ENCODE measurements around the gene AARS2. TPM values are rescaled to one million over a fixed set of nuclear protein-coding genes. Genes with fewer than 3 reads are reported as not detected.
A peak's percentile ranks its signal among the peaks of the same experiment; 100 is the strongest.
"Not testable (repeated sequence)": the region's sequence is repeated elsewhere in the genome, so short reads cannot be mapped to it uniquely, and the experiment has no call there.

AARS2 gene
- total RNA-seq, 2 experiments from 2014 or later, result 21.1 to 23.7 TPM

GRCh38 chr6:44321210-44321609 is 8.1 kb upstream of the AARS2 start:
- Mint-ChIP-seq H3K4me3 (no peak overlapping the region), H3K9me3 (ENCODE audit: low read depth) (no peaks in the 10 kb centered on the region), H3K4me1 (no peaks in the 10 kb centered on the region), H3K27me3 (peaks cover 47% of the 10 kb centered on the region), H3K36me3 (no peaks in the 10 kb centered on the region), H3K27ac (no peak overlapping the region)
- DNase-seq, result no peak
- CTCF ChIA-PET, result interaction anchor here (1.3 to 1.6 kb wide), 2 partner anchors 22 to 53 kb away, joined by 3 to 4 read pairs; no protein-coding TSS in a partner anchor
- no peak for ATAC-seq

- CTCF ChIA-PET; ATAC-seq; H3K27ac Mint-ChIP-seq; H3K36me3 Mint-ChIP-seq; DNase-seq; H3K4me1 Mint-ChIP-seq; H3K4me3 Mint-ChIP-seq; H3K9me3 Mint-ChIP-seq (ENCODE audit: low read depth): not testable (repeated sequence)
- peaks cover 33% of the 10 kb centered on the region for H3K27me3 Mint-ChIP-seq
These were observed 4.0 kb upstream of the AARS2 start for GRCh38 chr6:44317136-44317631.

GRCh38 chr6:44316481-44316880 is 3.3 kb upstream of the AARS2 start:
- Mint-ChIP-seq H3K4me3 (no peak overlapping the region), H3K27me3 (peaks cover 32% of the 10 kb centered on the region), H3K36me3 (peaks cover 1% of the 10 kb centered on the region), H3K4me1 (peaks cover 11% of the 10 kb centered on the region), H3K27ac (no peak overlapping the region), H3K9me3 (ENCODE audit: low read depth) (no peaks in the 10 kb centered on the region)
- ATAC-seq (no peak), DNase-seq (no peak)
- CTCF ChIA-PET, result no interaction called here

- CTCF ChIA-PET, result no interaction called here
- Mint-ChIP-seq H3K27me3 (peaks cover 31% of the 10 kb centered on the region), H3K36me3 (peaks cover 1% of the 10 kb centered on the region), H3K27ac (no peak overlapping the region), H3K4me1 (peaks cover 12% of the 10 kb centered on the region), H3K4me3 (no peak overlapping the region), H3K9me3 (ENCODE audit: low read depth) (no peaks in the 10 kb centered on the region)
- ATAC-seq (no peak), DNase-seq (no peak)
These were observed 2.8 kb upstream of the AARS2 start for GRCh38 chr6:44315951-44316350.

- Mint-ChIP-seq H3K27ac (no peak overlapping the region), H3K9me3 (ENCODE audit: low read depth) (no peaks in the 10 kb centered on the region), H3K36me3 (peaks cover 1% of the 10 kb centered on the region), H3K27me3 (peaks cover 27% of the 10 kb centered on the region), H3K4me3 (no peak overlapping the region), H3K4me1 (peaks cover 12% of the 10 kb centered on the region)
- ATAC-seq (no peak), DNase-seq (no peak)
- CTCF ChIA-PET, result no interaction called here
These were observed 2.4 kb upstream of the AARS2 start for GRCh38 chr6:44315516-44315915.

GRCh38 chr6:44314657-44315056 is 1.5 kb upstream of the AARS2 start:
- H3K9me3 Mint-ChIP-seq (ENCODE audit: low read depth); H3K4me3 Mint-ChIP-seq; H3K27ac Mint-ChIP-seq; ATAC-seq; H3K36me3 Mint-ChIP-seq; DNase-seq: not testable (repeated sequence)
- H3K4me1 Mint-ChIP-seq, result peaks cover 13% of the 10 kb centered on the region
- CTCF ChIA-PET, result interaction anchor here (0.8 to 2.8 kb wide), 4 partner anchors 9 to 36 kb away, joined by 3 to 15 read pairs (median 4); no protein-coding TSS in a partner anchor
- H3K27me3 Mint-ChIP-seq, result peaks cover 20% of the 10 kb centered on the region

GRCh38 chr6:44311767-44312166 is 1.4 kb downstream of the AARS2 start:
- Mint-ChIP-seq H3K4me3 (peak overlapping the region; percentile 95), H3K9me3 (ENCODE audit: low read depth) (no peaks in the 10 kb centered on the region), H3K36me3 (peaks cover 11% of the 10 kb centered on the region), H3K27ac (peak overlapping the region; percentile 49), H3K27me3 (no peaks in the 10 kb centered on the region), H3K4me1 (peaks cover 13% of the 10 kb centered on the region)
- DNase-seq (no peak), ATAC-seq (no peak)
- CTCF ChIA-PET, result interaction anchor here (1.0 to 1.7 kb wide), 10 partner anchors 20 to 237 kb away, joined by 4 to 10 read pairs (median 5); partner anchors contain the start of genes HSP90AB1, NFKBIE and SLC35B2

GRCh38 chr6:44311304-44311703 is 1.8 kb downstream of the AARS2 start:
- Mint-ChIP-seq H3K4me1 (peaks cover 13% of the 10 kb centered on the region), H3K36me3 (peaks cover 11% of the 10 kb centered on the region), H3K4me3 (peak overlapping the region; percentile 95), H3K9me3 (ENCODE audit: low read depth) (no peaks in the 10 kb centered on the region), H3K27ac (peak overlapping the region; percentile 49), H3K27me3 (no peaks in the 10 kb centered on the region)
- CTCF ChIA-PET, result interaction anchor here (1.1 to 1.7 kb wide), 2 partner anchors 49 to 74 kb away, joined by 4 to 5 read pairs; no protein-coding TSS in a partner anchor
- DNase-seq (no peak), ATAC-seq (no peak)

- H3K27ac Mint-ChIP-seq, result no peak overlapping the region
- peaks cover 15% of the 10 kb centered on the region for H3K36me3 Mint-ChIP-seq
- no peak for DNase-seq
- ATAC-seq, result no peak
- H3K4me1 Mint-ChIP-seq, result peaks cover 17% of the 10 kb centered on the region
- no peaks in the 10 kb centered on the region for H3K27me3 Mint-ChIP-seq
- no peak overlapping the region for H3K4me3 Mint-ChIP-seq
- CTCF ChIA-PET, result interaction anchor here (1.2 to 1.3 kb wide), 3 partner anchors 17 to 44 kb away, joined by 3 to 7 read pairs (median 4); no protein-coding TSS in a partner anchor
- H3K9me3 Mint-ChIP-seq (ENCODE audit: low read depth), result no peaks in the 10 kb centered on the region
These were observed 2.9 kb downstream of the AARS2 start for GRCh38 chr6:44310241-44310640.

GRCh38 chr6:44309631-44310030 is 3.5 kb downstream of the AARS2 start:
- no peaks in the 10 kb centered on the region for H3K27me3 Mint-ChIP-seq
- peaks cover 15% of the 10 kb centered on the region for H3K36me3 Mint-ChIP-seq
- H3K9me3 Mint-ChIP-seq (ENCODE audit: low read depth), result no peaks in the 10 kb centered on the region
- H3K27ac Mint-ChIP-seq, result peak overlapping the region; percentile 12
- CTCF ChIA-PET, result interaction anchor here (0.9 to 1.4 kb wide), 5 partner anchors 14 to 43 kb away, joined by 3 to 7 read pairs (median 4); no protein-coding TSS in a partner anchor
- peaks cover 18% of the 10 kb centered on the region for H3K4me1 Mint-ChIP-seq
- H3K4me3 Mint-ChIP-seq, result no peak overlapping the region
- no peak for ATAC-seq
- DNase-seq, result no peak

- ATAC-seq (no peak), DNase-seq (no peak)
- no peaks in the 10 kb centered on the region for H3K9me3 Mint-ChIP-seq (ENCODE audit: low read depth)
- no peaks in the 10 kb centered on the region for H3K27me3 Mint-ChIP-seq
- CTCF ChIA-PET, result interaction anchor here (0.9 to 1.4 kb wide), 5 partner anchors 13 to 42 kb away, joined by 3 to 7 read pairs (median 4); no protein-coding TSS in a partner anchor
- H3K4me1 Mint-ChIP-seq, result peaks cover 18% of the 10 kb centered on the region
- no peak overlapping the region for H3K4me3 Mint-ChIP-seq
- H3K36me3 Mint-ChIP-seq, result peaks cover 15% of the 10 kb centered on the region
- H3K27ac Mint-ChIP-seq, result peak overlapping the region; percentile 28
These were observed 4.1 kb downstream of the AARS2 start for GRCh38 chr6:44309092-44309491.

GRCh38 chr6:44307217-44307616 is 5.9 kb downstream of the AARS2 start:
- DNase-seq (no peak), ATAC-seq (no peak)
- peaks cover 20% of the 10 kb centered on the region for H3K36me3 Mint-ChIP-seq
- peaks cover 14% of the 10 kb centered on the region for H3K4me1 Mint-ChIP-seq
- no peaks in the 10 kb centered on the region for H3K27me3 Mint-ChIP-seq
- CTCF ChIA-PET, result interaction anchor here (5.7 kb wide), 1 partner anchor 38 kb away, joined by 94 read pairs; the partner anchor contains the start of gene TMEM151B
- no peaks in the 10 kb centered on the region for H3K9me3 Mint-ChIP-seq (ENCODE audit: low read depth)
- H3K4me3 Mint-ChIP-seq, result no peak overlapping the region
- no peak overlapping the region for H3K27ac Mint-ChIP-seq

GRCh38 chr6:44306710-44307109 is 6.4 kb downstream of the AARS2 start:
- ATAC-seq, result no peak
- no peaks in the 10 kb centered on the region for H3K27me3 Mint-ChIP-seq

GRCh38 chr6:44305200-44305725 is 7.9 kb downstream of the AARS2 start:
- no peak overlapping the region for H3K4me3 Mint-ChIP-seq
- H3K27me3 Mint-ChIP-seq, result no peaks in the 10 kb centered on the region
- H3K27ac Mint-ChIP-seq, result no peak overlapping the region
- no peak for DNase-seq
- no peaks in the 10 kb centered on the region for H3K9me3 Mint-ChIP-seq (ENCODE audit: low read depth)
- ATAC-seq, result no peak
- peaks cover 29% of the 10 kb centered on the region for H3K36me3 Mint-ChIP-seq
- H3K4me1 Mint-ChIP-seq, result peaks cover 6% of the 10 kb centered on the region
- CTCF ChIA-PET, result interaction anchor here (0.6 to 5.7 kb wide), 17 partner anchors 8 to 1401 kb away, joined by 3 to 94 read pairs (median 4); partner anchors contain the start of genes AARS2 and TMEM151B

More at GRCh38 chr6:44306710-44307109, 6.4 kb downstream of the AARS2 start:
- H3K27ac Mint-ChIP-seq, result no peak overlapping the region
- H3K4me1 Mint-ChIP-seq, result peaks cover 9% of the 10 kb centered on the region
- peaks cover 22% of the 10 kb centered on the region for H3K36me3 Mint-ChIP-seq
- no peak for DNase-seq
- no peak overlapping the region for H3K4me3 Mint-ChIP-seq
- CTCF ChIA-PET, result interaction anchor here (1.1 to 5.7 kb wide), 3 partner anchors 8 to 50 kb away, joined by 3 to 94 read pairs (median 5); partner anchors contain the start of gene TMEM151B
- no peaks in the 10 kb centered on the region for H3K9me3 Mint-ChIP-seq (ENCODE audit: low read depth)

Data from activated CD8-positive, alpha-beta memory T cell treated with anti-CD3 and anti-CD28 coated beads, Interleukin-2, amount 10 ng/mL, durations not matched to agents 7 days and 5 days (primary cell).